ENCODE data around the gene APOBEC3G.

DNA sequence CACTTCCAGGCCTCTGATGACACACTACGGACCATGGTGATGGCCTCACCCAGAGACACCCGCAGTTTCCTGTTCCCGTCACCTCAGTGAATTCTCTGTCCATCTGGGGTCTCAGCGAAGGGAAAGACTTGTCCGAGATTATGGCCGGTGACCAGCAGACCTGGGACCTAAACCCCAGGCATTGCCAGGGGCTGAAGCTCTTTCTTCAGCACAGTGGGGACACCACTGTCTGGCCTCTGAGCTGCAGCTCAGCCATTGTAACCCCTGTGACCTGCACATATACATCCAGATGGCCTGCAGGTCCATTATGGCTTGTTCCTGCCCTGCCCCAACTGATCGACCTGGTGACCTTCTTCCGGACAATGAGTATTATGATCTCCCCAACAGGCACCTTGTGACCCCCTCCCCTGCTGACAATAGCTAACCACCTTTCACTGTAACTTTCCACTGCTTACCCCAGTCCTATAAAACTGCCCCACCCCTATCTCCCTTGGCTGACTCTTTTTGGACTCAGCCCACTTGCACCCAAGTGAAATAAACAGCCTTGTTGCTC lies 53.2 kb downstream of the APOBEC3G start:
- TF ChIP-seq, protein P1, sequence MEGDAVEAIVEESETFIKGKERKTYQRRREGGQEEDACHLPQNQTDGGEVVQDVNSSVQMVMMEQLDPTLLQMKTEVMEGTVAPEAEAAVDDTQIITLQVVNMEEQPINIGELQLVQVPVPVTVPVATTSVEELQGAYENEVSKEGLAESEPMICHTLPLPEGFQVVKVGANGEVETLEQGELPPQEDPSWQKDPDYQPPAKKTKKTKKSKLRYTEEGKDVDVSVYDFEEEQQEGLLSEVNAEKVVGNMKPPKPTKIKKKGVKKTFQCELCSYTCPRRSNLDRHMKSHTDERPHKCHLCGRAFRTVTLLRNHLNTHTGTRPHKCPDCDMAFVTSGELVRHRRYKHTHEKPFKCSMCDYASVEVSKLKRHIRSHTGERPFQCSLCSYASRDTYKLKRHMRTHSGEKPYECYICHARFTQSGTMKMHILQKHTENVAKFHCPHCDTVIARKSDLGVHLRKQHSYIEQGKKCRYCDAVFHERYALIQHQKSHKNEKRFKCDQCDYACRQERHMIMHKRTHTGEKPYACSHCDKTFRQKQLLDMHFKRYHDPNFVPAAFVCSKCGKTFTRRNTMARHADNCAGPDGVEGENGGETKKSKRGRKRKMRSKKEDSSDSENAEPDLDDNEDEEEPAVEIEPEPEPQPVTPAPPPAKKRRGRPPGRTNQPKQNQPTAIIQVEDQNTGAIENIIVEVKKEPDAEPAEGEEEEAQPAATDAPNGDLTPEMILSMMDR (IDR thresholded peaks at IDR 0.05; ENCODE audit: low read depth, low read length): no peak
- no peak for TF ChIP-seq MAX (IDR thresholded peaks at IDR 0.05; ENCODE audit: low read depth, low read length)
- no peak for TF ChIP-seq POLR2A (IDR thresholded peaks at IDR 0.05; ENCODE audit: extremely low read depth, insufficient read length)

Measured in NB4 (cell line).